DOHH2 (cell line): ENCODE results near the gene CD177.

ENCODE experiments used
- H3F3A ChIP-seq: fragments of 200-600 bp; sonication (generic), shearing (Covaris generic); 2 replicates; pipeline ENCODE4 v1.6.0; 2016; ENCODE audit warnings: antibody characterized with exemption, mild to moderate bottlenecking; ENCODE audit not compliant: control insufficient read depth, insufficient read depth
- H3K27ac ChIP-seq: fragments of 200-600 bp; sonication (generic); 2 replicates; pipeline ENCODE4 v1.5.1; 2014; ENCODE audit warnings: low read depth, mild to moderate bottlenecking, low read length, moderate library complexity
- H3K27me3 ChIP-seq: fragments of 200-600 bp; sonication (generic); 2 replicates; pipeline ENCODE4 v1.6.1; 2014; ENCODE audit warnings: mild to moderate bottlenecking, low read length, mixed read lengths; ENCODE audit not compliant: control insufficient read depth
- H3K36me3 ChIP-seq: fragments of 200-600 bp; sonication (generic); 2 replicates; pipeline ENCODE4 v1.6.1; 2014; ENCODE audit warnings: mild to moderate bottlenecking, low read length, moderate library complexity, mixed read lengths; ENCODE audit not compliant: control insufficient read depth
- H3K4me1 ChIP-seq: fragments of 200-600 bp; sonication (generic); 2 replicates; pipeline ENCODE4 v1.6.1; 2014; ENCODE audit warnings: mild to moderate bottlenecking, low read length, mixed read lengths; ENCODE audit not compliant: control insufficient read depth
- H3K4me2 ChIP-seq: fragments of 200-600 bp; sonication (generic); 2 replicates; pipeline ENCODE4 v1.6.0; 2014; ENCODE audit warnings: mild to moderate bottlenecking, low read length, moderate library complexity
- H3K4me3 ChIP-seq: fragments of 200-600 bp; sonication (generic); 2 replicates; pipeline ENCODE4 v1.5.1; 2014; ENCODE audit warnings: mild to moderate bottlenecking, low read length, mixed read lengths
- H3K79me2 ChIP-seq: fragments of 200-600 bp; sonication (generic); 2 replicates; pipeline ENCODE4 v1.6.1; 2014; ENCODE audit warnings: mild to moderate bottlenecking, low read length, mixed read lengths; ENCODE audit not compliant: control insufficient read depth
- H3K9me2 ChIP-seq: fragments of 200-600 bp; sonication (generic); replicated peaks from 2 replicates; pipeline ENCODE4 v1.6.1; 2014; ENCODE audit warnings: mild to moderate bottlenecking, low read length, mixed read lengths; ENCODE audit not compliant: control insufficient read depth
- H3K9me3 ChIP-seq: fragments of 200-600 bp; sonication (generic); 2 replicates; pipeline ENCODE4 v1.6.1; 2014; ENCODE audit warnings: antibody characterized with exemption, low read length, mixed read lengths; ENCODE audit not compliant: control insufficient read depth, insufficient read depth
- H4K20me1 ChIP-seq: fragments of 200-600 bp; sonication (generic); 2 replicates; pipeline ENCODE4 v1.6.0; 2014; ENCODE audit warnings: low read depth, mild to moderate bottlenecking, antibody characterized with exemption, low read length, moderate library complexity; ENCODE audit not compliant: control insufficient read depth, insufficient read depth
- CTCF ChIP-seq: fragments of 200-600 bp; sonication (generic); IDR thresholded peaks from one replicate; pipeline ENCODE4 v1.5.1; 2014; ENCODE audit warnings: antibody characterized with exemption, mild to moderate bottlenecking, low read depth, low read length; ENCODE audit not compliant: poor library complexity, severe bottlenecking
- EZH2phosphoT487 ChIP-seq: fragments of 200-600 bp; sonication (generic); IDR thresholded peaks from 2 replicates; pipeline ENCODE4 v1.6.1; 2017; ENCODE audit warnings: borderline replicate concordance, mild to moderate bottlenecking, antibody characterized with exemption, low read length, moderate library complexity, mixed read lengths

Gene CD177

GRCh38 chr19:43308244-43308815 is 45.2 kb upstream of the CD177 start:
- no peak for TF ChIP-seq EZH2phosphoT487
- no peak for TF ChIP-seq CTCF
- Histone ChIP-seq H3K27ac (no peak overlapping the region), H3K27me3 (no peaks in the 10 kb centered on the region), H3K9me3 (no peaks in the 10 kb centered on the region), H3K79me2 (no peaks in the 10 kb centered on the region), H3K4me2 (no peak overlapping the region), H3K9me2 (no peaks in the 10 kb centered on the region), H3F3A (no peaks in the 10 kb centered on the region), H3K36me3 (no peaks in the 10 kb centered on the region), H3K4me3 (no peak overlapping the region), H3K4me1 (no peaks in the 10 kb centered on the region), H4K20me1 (no peaks in the 10 kb centered on the region)

- no peak overlapping the region for H3K4me2 ChIP-seq
- no peak overlapping the region for H3K27ac ChIP-seq
- no peaks in the 10 kb centered on the region for H3K27me3 ChIP-seq
- H3F3A ChIP-seq = no peaks in the 10 kb centered on the region
- no peak for TF ChIP-seq EZH2phosphoT487
- no peak for TF ChIP-seq CTCF
- H3K36me3 ChIP-seq = no peaks in the 10 kb centered on the region
- H3K79me2 ChIP-seq = no peaks in the 10 kb centered on the region
- H4K20me1 ChIP-seq = no peaks in the 10 kb centered on the region
- no peaks in the 10 kb centered on the region for H3K9me3 ChIP-seq
- H3K4me1 ChIP-seq = no peaks in the 10 kb centered on the region
- no peak overlapping the region for H3K4me3 ChIP-seq
- H3K9me2 ChIP-seq = no peaks in the 10 kb centered on the region
Observed at GRCh38 chr19:43309466-43309865, 44.0 kb upstream of the CD177 start.

- no peaks in the 10 kb centered on the region for H3K9me2 ChIP-seq
- H3K36me3 ChIP-seq = no peaks in the 10 kb centered on the region
- H3K4me3 ChIP-seq = no peak overlapping the region
- no peaks in the 10 kb centered on the region for H3F3A ChIP-seq
- no peak overlapping the region for H3K27ac ChIP-seq
- TF ChIP-seq CTCF (no peak), EZH2phosphoT487 (no peak)
- H4K20me1 ChIP-seq = no peaks in the 10 kb centered on the region
- no peaks in the 10 kb centered on the region for H3K27me3 ChIP-seq
- H3K4me2 ChIP-seq = no peak overlapping the region
- no peaks in the 10 kb centered on the region for H3K9me3 ChIP-seq
- no peaks in the 10 kb centered on the region for H3K79me2 ChIP-seq
- H3K4me1 ChIP-seq = no peaks in the 10 kb centered on the region
Observed at GRCh38 chr19:43310221-43310620, 43.3 kb upstream of the CD177 start.

GRCh38 chr19:43311256-43311655 is 42.2 kb upstream of the CD177 start:
- no peak for TF ChIP-seq EZH2phosphoT487
- no peak for TF ChIP-seq CTCF
- Histone ChIP-seq H4K20me1 (no peaks in the 10 kb centered on the region), H3K27me3 (no peaks in the 10 kb centered on the region), H3F3A (no peaks in the 10 kb centered on the region), H3K79me2 (no peaks in the 10 kb centered on the region), H3K9me2 (no peaks in the 10 kb centered on the region), H3K4me1 (no peaks in the 10 kb centered on the region), H3K27ac (no peak overlapping the region), H3K4me3 (no peak overlapping the region), H3K36me3 (no peaks in the 10 kb centered on the region), H3K9me3 (no peaks in the 10 kb centered on the region), H3K4me2 (no peak overlapping the region)
